ENCODE results near the gene SH3PXD2B.
"Not testable (repeated sequence)": the region's sequence is repeated elsewhere in the genome, so short reads cannot be mapped to it uniquely, and the experiment has no call there.

Gene SH3PXD2B

GRCh38 chr5:172353271-172353812 is 101.0 kb downstream of the SH3PXD2B start:
- DNase-seq (ENCODE audit: low read depth), result no peak
- TF ChIP-seq, protein P1, sequence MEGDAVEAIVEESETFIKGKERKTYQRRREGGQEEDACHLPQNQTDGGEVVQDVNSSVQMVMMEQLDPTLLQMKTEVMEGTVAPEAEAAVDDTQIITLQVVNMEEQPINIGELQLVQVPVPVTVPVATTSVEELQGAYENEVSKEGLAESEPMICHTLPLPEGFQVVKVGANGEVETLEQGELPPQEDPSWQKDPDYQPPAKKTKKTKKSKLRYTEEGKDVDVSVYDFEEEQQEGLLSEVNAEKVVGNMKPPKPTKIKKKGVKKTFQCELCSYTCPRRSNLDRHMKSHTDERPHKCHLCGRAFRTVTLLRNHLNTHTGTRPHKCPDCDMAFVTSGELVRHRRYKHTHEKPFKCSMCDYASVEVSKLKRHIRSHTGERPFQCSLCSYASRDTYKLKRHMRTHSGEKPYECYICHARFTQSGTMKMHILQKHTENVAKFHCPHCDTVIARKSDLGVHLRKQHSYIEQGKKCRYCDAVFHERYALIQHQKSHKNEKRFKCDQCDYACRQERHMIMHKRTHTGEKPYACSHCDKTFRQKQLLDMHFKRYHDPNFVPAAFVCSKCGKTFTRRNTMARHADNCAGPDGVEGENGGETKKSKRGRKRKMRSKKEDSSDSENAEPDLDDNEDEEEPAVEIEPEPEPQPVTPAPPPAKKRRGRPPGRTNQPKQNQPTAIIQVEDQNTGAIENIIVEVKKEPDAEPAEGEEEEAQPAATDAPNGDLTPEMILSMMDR (IDR thresholded peaks at IDR 0.05; ENCODE audit: insufficient read depth, low read depth, low read length, missing control alignments), result no peak
- H3K4me3 ChIP-seq (ENCODE audit: low read length), result no peak overlapping the region

DNA sequence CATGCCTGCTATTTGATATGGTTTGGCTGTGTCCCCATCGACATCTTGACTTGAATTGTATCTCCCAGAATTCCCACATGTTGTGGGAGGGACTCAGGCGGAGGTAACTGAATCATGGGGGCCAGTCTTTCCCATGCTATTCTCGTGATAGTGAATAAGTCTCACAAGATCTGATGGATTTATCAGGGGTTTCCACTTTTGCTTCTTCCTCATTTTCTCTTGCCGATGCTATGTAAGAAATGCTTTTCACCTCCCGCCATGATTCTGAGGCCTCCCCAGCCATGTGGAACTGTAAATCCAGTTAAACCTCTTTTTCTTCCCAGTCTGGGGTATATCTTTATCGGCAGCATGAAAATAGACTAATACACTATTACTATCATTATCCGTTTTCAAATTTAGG is 101.8 kb downstream of the SH3PXD2B start:
- not testable (repeated sequence) for H3K4me3 ChIP-seq (ENCODE audit: low read length); DNase-seq (ENCODE audit: low read depth)

GRCh38 chr5:172351240-172351778 is 103.0 kb downstream of the SH3PXD2B start:
- TF ChIP-seq, protein P1 (IDR thresholded peaks at IDR 0.05; ENCODE audit: insufficient read depth, low read depth, low read length, missing control alignments), result no peak
- no peak for DNase-seq (ENCODE audit: low read depth)
- H3K4me3 ChIP-seq (ENCODE audit: low read length), result no peak overlapping the region

- TF ChIP-seq, protein P1 (IDR thresholded peaks at IDR 0.05; ENCODE audit: insufficient read depth, low read depth, low read length, missing control alignments), result no peak
- DNase-seq (ENCODE audit: low read depth), result peak; percentile 26
- no peak overlapping the region for H3K4me3 ChIP-seq (ENCODE audit: low read length)
Observed at GRCh38 chr5:172350212-172351181, 103.8 kb downstream of the SH3PXD2B start.

- not testable (repeated sequence) for DNase-seq (ENCODE audit: low read depth); H3K4me3 ChIP-seq (ENCODE audit: low read length)
Observed at GRCh38 chr5:172348733-172349132, 105.6 kb downstream of the SH3PXD2B start.

DNA sequence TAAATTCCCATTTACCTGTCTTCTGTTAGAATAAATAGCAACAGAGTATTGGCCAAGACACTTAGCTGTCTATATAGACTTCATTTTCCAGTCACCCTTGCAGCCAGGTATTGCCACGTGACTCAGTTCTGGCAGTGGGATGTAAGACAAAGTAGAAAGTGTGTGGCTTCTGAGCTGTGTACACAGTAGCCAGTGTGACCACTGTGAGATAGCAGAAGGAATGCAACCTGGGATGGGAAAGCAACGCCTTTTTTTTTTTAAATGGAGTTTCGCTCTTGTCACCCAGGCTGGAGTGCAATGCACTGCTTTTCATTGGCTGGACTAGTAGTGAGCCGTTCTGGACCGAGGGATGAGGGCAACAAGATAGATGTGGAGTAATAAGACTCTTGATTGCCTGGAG is 106.2 kb downstream of the SH3PXD2B start:
- no peak for DNase-seq (ENCODE audit: low read depth)
- TF ChIP-seq, protein P1 (IDR thresholded peaks at IDR 0.05; ENCODE audit: insufficient read depth, low read depth, low read length, missing control alignments), result no peak

DNA sequence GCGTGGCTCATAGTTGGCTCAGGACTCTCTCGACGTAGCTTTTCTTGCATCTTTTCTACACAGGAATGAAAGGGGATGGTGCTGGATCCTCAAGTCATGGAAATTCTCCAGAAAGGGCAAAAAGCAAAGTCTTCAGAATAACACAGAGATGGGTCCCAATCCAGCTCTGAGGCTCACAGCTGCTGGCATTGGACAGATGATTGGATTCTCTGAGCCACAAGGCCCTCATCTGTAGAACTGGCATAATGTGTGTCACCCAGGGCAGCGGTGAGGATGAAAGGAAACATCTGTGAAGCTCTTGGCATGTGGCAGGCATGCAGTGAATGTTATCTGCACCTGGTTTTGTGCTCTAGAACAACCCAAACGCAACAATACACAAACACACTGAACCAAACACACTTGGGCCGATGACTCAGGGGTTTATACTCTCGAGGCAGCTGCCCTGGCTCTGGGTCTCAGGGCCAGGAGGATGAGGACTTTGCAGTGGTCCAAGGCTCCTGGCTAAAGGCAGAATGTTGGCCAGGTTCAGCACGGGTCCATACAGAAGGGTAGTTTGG is 106.8 kb downstream of the SH3PXD2B start:
- no peak overlapping the region for H3K4me3 ChIP-seq (ENCODE audit: low read length)
- TF ChIP-seq, protein P1 (IDR thresholded peaks at IDR 0.05; ENCODE audit: insufficient read depth, low read depth, low read length, missing control alignments), result no peak
- DNase-seq (ENCODE audit: low read depth), result no peak

More for the DNA sequence above, 106.2 kb downstream of the SH3PXD2B start:
- no peak overlapping the region for H3K4me3 ChIP-seq (ENCODE audit: low read length)
